Measurements from ENCODE around the gene OR5H14. TPM values are rescaled to one million over a fixed set of nuclear protein-coding genes. Genes with fewer than 3 reads are reported as not detected.

Gene OR5H14
- not detected in 2 replicates for polyA plus RNA-seq
- polyA minus RNA-seq: not detected in 2 replicates

- H3K27ac ChIP-seq (ENCODE audit: low read length): no peak within 1 kb of the TSS
- H3K27me3 ChIP-seq (ENCODE audit: insufficient read depth, low read depth, low read length): no peaks in the 10 kb centered on the region
- H3K9ac ChIP-seq (ENCODE audit: low read length): no peak within 1 kb of the TSS
- TF ChIP-seq POLR2AphosphoS5 (IDR thresholded peaks at IDR 0.05) (no peak), RAD21 (conservative IDR thresholded peaks at IDR 0.05) (no peak), MXI1 (conservative IDR thresholded peaks at IDR 0.05; ENCODE audit: poor library complexity, severe bottlenecking) (no peak), EP300 (conservative IDR thresholded peaks at IDR 0.05; ENCODE audit: poor library complexity, severe bottlenecking) (no peak), EZH2 (IDR thresholded peaks at IDR 0.05; ENCODE audit: borderline replicate concordance, insufficient read depth, low read length, poor library complexity, severe bottlenecking) (no peak), SMC3 (conservative IDR thresholded peaks at IDR 0.05; ENCODE audit: poor library complexity) (no peak), REST (IDR thresholded peaks at IDR 0.05; ENCODE audit: borderline replicate concordance) (no peak), TAF1 (IDR thresholded peaks at IDR 0.05; ENCODE audit: low read depth) (no peak)
- TF ChIP-seq, protein P1, sequence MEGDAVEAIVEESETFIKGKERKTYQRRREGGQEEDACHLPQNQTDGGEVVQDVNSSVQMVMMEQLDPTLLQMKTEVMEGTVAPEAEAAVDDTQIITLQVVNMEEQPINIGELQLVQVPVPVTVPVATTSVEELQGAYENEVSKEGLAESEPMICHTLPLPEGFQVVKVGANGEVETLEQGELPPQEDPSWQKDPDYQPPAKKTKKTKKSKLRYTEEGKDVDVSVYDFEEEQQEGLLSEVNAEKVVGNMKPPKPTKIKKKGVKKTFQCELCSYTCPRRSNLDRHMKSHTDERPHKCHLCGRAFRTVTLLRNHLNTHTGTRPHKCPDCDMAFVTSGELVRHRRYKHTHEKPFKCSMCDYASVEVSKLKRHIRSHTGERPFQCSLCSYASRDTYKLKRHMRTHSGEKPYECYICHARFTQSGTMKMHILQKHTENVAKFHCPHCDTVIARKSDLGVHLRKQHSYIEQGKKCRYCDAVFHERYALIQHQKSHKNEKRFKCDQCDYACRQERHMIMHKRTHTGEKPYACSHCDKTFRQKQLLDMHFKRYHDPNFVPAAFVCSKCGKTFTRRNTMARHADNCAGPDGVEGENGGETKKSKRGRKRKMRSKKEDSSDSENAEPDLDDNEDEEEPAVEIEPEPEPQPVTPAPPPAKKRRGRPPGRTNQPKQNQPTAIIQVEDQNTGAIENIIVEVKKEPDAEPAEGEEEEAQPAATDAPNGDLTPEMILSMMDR (IDR thresholded peaks at IDR 0.05; ENCODE audit: poor library complexity, severe bottlenecking): no peak
- H3K79me2 ChIP-seq (replicated peaks; ENCODE audit: insufficient read depth, low read length): no peaks in the 10 kb centered on the region
- H3K9me2 ChIP-seq (ENCODE audit: insufficient read depth, low read length): no peaks in the 10 kb centered on the region
- no peak within 1 kb of the TSS for H3K4me2 ChIP-seq (ENCODE audit: low read length)
- H3F3A ChIP-seq (ENCODE audit: insufficient read depth, low read length, poor library complexity, severe bottlenecking): no peaks in the 10 kb centered on the region
- H3K4me3 ChIP-seq (ENCODE audit: low read length): no peak within 1 kb of the TSS
- no peaks in the 10 kb centered on the region for H3K36me3 ChIP-seq (ENCODE audit: insufficient read depth, low read length)
- no peaks in the 10 kb centered on the region for H3K9me3 ChIP-seq (ENCODE audit: low read length)
- no peaks in the 10 kb centered on the region for H4K20me1 ChIP-seq (ENCODE audit: insufficient read depth)
- no peak within 1 kb of the TSS for H2AFZ ChIP-seq (ENCODE audit: low read depth, low read length)
Observed at GRCh38 chr3:98147179-98147578, at the start of gene OR5H14. OR5H14 (plus strand) TSS chr3:98147479; CDS start chr3:98149386, 1,907 bp downstream.

GRCh38 chr3:98099848-98100247 lies 47.4 kb upstream of the OR5H14 start:
- Histone ChIP-seq H3K4me3 (ENCODE audit: low read length) (no peak overlapping the region), H4K20me1 (ENCODE audit: insufficient read depth) (no peaks in the 10 kb centered on the region), H3F3A (ENCODE audit: insufficient read depth, low read length, poor library complexity, severe bottlenecking) (no peaks in the 10 kb centered on the region), H3K27ac (ENCODE audit: low read length) (no peak overlapping the region), H2AFZ (ENCODE audit: low read depth, low read length) (no peak overlapping the region), H3K27me3 (ENCODE audit: insufficient read depth, low read depth, low read length) (no peaks in the 10 kb centered on the region), H3K36me3 (ENCODE audit: insufficient read depth, low read length) (no peaks in the 10 kb centered on the region), H3K4me2 (ENCODE audit: low read length) (no peak overlapping the region), H3K9me3 (ENCODE audit: low read length) (no peaks in the 10 kb centered on the region), H3K79me2 (replicated peaks; ENCODE audit: insufficient read depth, low read length) (no peaks in the 10 kb centered on the region), H3K9me2 (ENCODE audit: insufficient read depth, low read length) (no peaks in the 10 kb centered on the region), H3K9ac (ENCODE audit: low read length) (no peak overlapping the region)
- TF ChIP-seq EZH2 (IDR thresholded peaks at IDR 0.05; ENCODE audit: borderline replicate concordance, insufficient read depth, low read length, poor library complexity, severe bottlenecking): no peak

DNA sequence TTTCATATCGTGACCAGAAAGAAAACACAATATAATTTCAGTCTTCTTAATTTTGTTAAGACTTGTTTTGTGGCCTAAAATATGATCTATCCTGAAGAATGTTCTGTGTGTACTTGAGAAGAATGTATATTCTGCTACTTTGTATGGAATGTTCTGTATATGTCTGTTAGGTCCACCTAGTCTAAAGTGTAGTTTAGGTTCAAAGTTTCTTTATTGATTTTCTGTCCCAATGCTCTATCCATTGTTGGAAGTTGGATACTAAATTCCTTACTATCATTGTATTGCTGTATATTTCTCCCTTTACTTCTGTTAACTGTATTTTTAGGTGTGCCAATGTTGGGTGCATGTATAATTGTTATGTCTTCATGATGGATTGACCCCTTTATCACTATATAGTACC lies 39.1 kb upstream of the OR5H14 start:
- Histone ChIP-seq H3K79me2 (replicated peaks; ENCODE audit: insufficient read depth, low read length) (no peaks in the 10 kb centered on the region), H3F3A (ENCODE audit: insufficient read depth, low read length, poor library complexity, severe bottlenecking) (no peaks in the 10 kb centered on the region), H3K4me3 (ENCODE audit: low read length) (no peak overlapping the region), H2AFZ (ENCODE audit: low read depth, low read length) (no peak overlapping the region), H3K4me2 (ENCODE audit: low read length) (no peak overlapping the region), H3K9me2 (ENCODE audit: insufficient read depth, low read length) (no peaks in the 10 kb centered on the region), H3K36me3 (ENCODE audit: insufficient read depth, low read length) (no peaks in the 10 kb centered on the region), H3K9me3 (ENCODE audit: low read length) (no peaks in the 10 kb centered on the region), H4K20me1 (ENCODE audit: insufficient read depth) (no peaks in the 10 kb centered on the region), H3K27ac (ENCODE audit: low read length) (no peak overlapping the region), H3K27me3 (ENCODE audit: insufficient read depth, low read depth, low read length) (no peaks in the 10 kb centered on the region), H3K9ac (ENCODE audit: low read length) (no peak overlapping the region)
- TF ChIP-seq EZH2 (IDR thresholded peaks at IDR 0.05; ENCODE audit: borderline replicate concordance, insufficient read depth, low read length, poor library complexity, severe bottlenecking) (no peak), REST (IDR thresholded peaks at IDR 0.05; ENCODE audit: borderline replicate concordance) (no peak), MXI1 (conservative IDR thresholded peaks at IDR 0.05; ENCODE audit: poor library complexity, severe bottlenecking) (no peak), EP300 (conservative IDR thresholded peaks at IDR 0.05; ENCODE audit: poor library complexity, severe bottlenecking) (no peak), POLR2AphosphoS5 (IDR thresholded peaks at IDR 0.05) (no peak), TAF1 (IDR thresholded peaks at IDR 0.05; ENCODE audit: low read depth) (no peak), RAD21 (conservative IDR thresholded peaks at IDR 0.05) (no peak), SMC3 (conservative IDR thresholded peaks at IDR 0.05; ENCODE audit: poor library complexity) (no peak)
- TF ChIP-seq, protein P1 (IDR thresholded peaks at IDR 0.05; ENCODE audit: poor library complexity, severe bottlenecking): no peak
